IPS DF 6.9 (cell line): ENCODE measurements around the gene ROBO1.

Experiments
- DNase-seq: peaks from one replicate; pipeline ENCODE4 v3.0.0-alpha.2; 2013; ENCODE audit warnings: low read depth, low spot score
- H3K27ac ChIP-seq: one replicate; pipeline ENCODE4 v1.5.1; 2013; ENCODE audit warnings: low read length, control low read depth
- H3K27me3 ChIP-seq: 2 replicates; pipeline ENCODE4 v1.6.1; 2013; ENCODE audit warnings: mild to moderate bottlenecking, low read length; ENCODE audit not compliant: control insufficient read depth, insufficient read depth
- H3K36me3 ChIP-seq: 2 replicates; pipeline ENCODE4 v1.6.1; 2013; ENCODE audit warnings: low read length; ENCODE audit not compliant: control insufficient read depth, insufficient read depth
- H3K4me1 ChIP-seq: 2 replicates; pipeline ENCODE4 v1.6.1; 2013; ENCODE audit warnings: low read length; ENCODE audit not compliant: control insufficient read depth, insufficient read depth
- H3K4me3 ChIP-seq: 2 replicates; pipeline ENCODE4 v1.5.1; 2013; ENCODE audit warnings: mild to moderate bottlenecking, low read length
- H3K9me3 ChIP-seq: 2 replicates; pipeline ENCODE4 v1.6.1; 2013; ENCODE audit warnings: low read length, inconsistent platforms; ENCODE audit not compliant: control insufficient read depth, insufficient read depth
- WGBS: extraction: QIAGEN DNeasy Blood & Tissue Kit; methylation state at CpG from one replicate; pipeline ENCODE4 v1.1.7; 2013; ENCODE audit warnings: mixed read lengths, missing lambda C conversion rate; ENCODE audit not compliant: insufficient read length, insufficient coverage; 5-methylcytosine and 5-hydroxymethylcytosine counted together

Gene ROBO1

GRCh38 chr3:79255292-79255691, 512.5 kb downstream of the ROBO1 start:
- Histone ChIP-seq H3K4me3 (no peak overlapping the region), H3K4me1 (no peaks in the 10 kb centered on the region), H3K27me3 (no peaks in the 10 kb centered on the region), H3K36me3 (no peaks in the 10 kb centered on the region), H3K9me3 (no peaks in the 10 kb centered on the region), H3K27ac (no peak overlapping the region)
- no peak for DNase-seq
- WGBS: no CpG with 5 or more reads among the region's 5 CpGs

- Histone ChIP-seq H3K27ac (no peak overlapping the region), H3K36me3 (no peaks in the 10 kb centered on the region), H3K9me3 (no peaks in the 10 kb centered on the region), H3K27me3 (no peaks in the 10 kb centered on the region), H3K4me3 (no peak overlapping the region), H3K4me1 (no peaks in the 10 kb centered on the region)
- no peak for DNase-seq
- WGBS: no CpG with 5 or more reads among the region's 4 CpGs
Measured at GRCh38 chr3:79253704-79254103, 514.1 kb downstream of the ROBO1 start.

- no peak overlapping the region for H3K27ac ChIP-seq
Measured at GRCh38 chr3:79253271-79253670, 514.5 kb downstream of the ROBO1 start.

GRCh38 chr3:79250746-79251145, 517.1 kb downstream of the ROBO1 start:
- DNase-seq: no peak
- no CpG with 5 or more reads among the region's 6 CpGs for WGBS
- no peaks in the 10 kb centered on the region for H3K9me3 ChIP-seq
- H3K27ac ChIP-seq: no peak overlapping the region
- H3K4me3 ChIP-seq: no peak overlapping the region
- no peaks in the 10 kb centered on the region for H3K36me3 ChIP-seq
- H3K4me1 ChIP-seq: no peaks in the 10 kb centered on the region
- no peaks in the 10 kb centered on the region for H3K27me3 ChIP-seq

More at GRCh38 chr3:79253271-79253670, 514.5 kb downstream of the ROBO1 start:
- WGBS: no CpG with 5 or more reads among the region's 2 CpGs
- no peaks in the 10 kb centered on the region for H3K9me3 ChIP-seq
- no peaks in the 10 kb centered on the region for H3K4me1 ChIP-seq
- DNase-seq: no peak
- H3K4me3 ChIP-seq: no peak overlapping the region
- H3K27me3 ChIP-seq: no peaks in the 10 kb centered on the region
- H3K36me3 ChIP-seq: no peaks in the 10 kb centered on the region

- H3K27ac ChIP-seq: no peak overlapping the region
- no peak overlapping the region for H3K4me3 ChIP-seq
- WGBS: no CpG with 5 or more reads among the region's 4 CpGs
Measured at GRCh38 chr3:79249701-79250100, 518.1 kb downstream of the ROBO1 start.

GRCh38 chr3:79247725-79248043, 520.1 kb downstream of the ROBO1 start:
- no CpG with 5 or more reads among the region's 1 CpG for WGBS
- H3K36me3 ChIP-seq: no peaks in the 10 kb centered on the region
- DNase-seq: no peak
- H3K4me1 ChIP-seq: no peaks in the 10 kb centered on the region
- H3K4me3 ChIP-seq: no peak overlapping the region
- H3K9me3 ChIP-seq: no peaks in the 10 kb centered on the region
- no peak overlapping the region for H3K27ac ChIP-seq
- H3K27me3 ChIP-seq: no peaks in the 10 kb centered on the region

More at GRCh38 chr3:79249701-79250100, 518.1 kb downstream of the ROBO1 start:
- DNase-seq: no peak
- Histone ChIP-seq H3K27me3 (no peaks in the 10 kb centered on the region), H3K4me1 (no peaks in the 10 kb centered on the region), H3K36me3 (no peaks in the 10 kb centered on the region), H3K9me3 (no peaks in the 10 kb centered on the region)

GRCh38 chr3:79246875-79247724, 520.7 kb downstream of the ROBO1 start:
- H3K36me3 ChIP-seq: no peaks in the 10 kb centered on the region
- H3K9me3 ChIP-seq: no peaks in the 10 kb centered on the region
- no peak overlapping the region for H3K27ac ChIP-seq
- no peaks in the 10 kb centered on the region for H3K27me3 ChIP-seq
- no peak for DNase-seq
- H3K4me3 ChIP-seq: no peak overlapping the region
- WGBS: no CpG with 5 or more reads among the region's 8 CpGs
- no peaks in the 10 kb centered on the region for H3K4me1 ChIP-seq

GRCh38 chr3:79245284-79246138, 522.3 kb downstream of the ROBO1 start:
- no peaks in the 10 kb centered on the region for H3K36me3 ChIP-seq
- no peak for DNase-seq
- no peaks in the 10 kb centered on the region for H3K27me3 ChIP-seq
- no CpG with 5 or more reads among the region's 1 CpG for WGBS
- H3K4me1 ChIP-seq: no peaks in the 10 kb centered on the region
- no peak overlapping the region for H3K4me3 ChIP-seq
- no peaks in the 10 kb centered on the region; the same call in 1 of the 2 replicates for H3K9me3 ChIP-seq
- no peak overlapping the region for H3K27ac ChIP-seq

GRCh38 chr3:79236496-79236895, 531.3 kb downstream of the ROBO1 start:
- Histone ChIP-seq H3K9me3 (no peaks in the 10 kb centered on the region), H3K4me1 (no peaks in the 10 kb centered on the region), H3K27me3 (no peaks in the 10 kb centered on the region), H3K36me3 (no peaks in the 10 kb centered on the region), H3K27ac (no peak overlapping the region), H3K4me3 (no peak overlapping the region)
- WGBS: 100% methylated on average over 1 of the region's 1 CpG
- DNase-seq: no peak

- WGBS: no CpG with 5 or more reads among the region's 7 CpGs
- H3K4me3 ChIP-seq: no peak overlapping the region
- H3K9me3 ChIP-seq: no peaks in the 10 kb centered on the region
- H3K27me3 ChIP-seq: no peaks in the 10 kb centered on the region
- H3K27ac ChIP-seq: no peak overlapping the region
- H3K36me3 ChIP-seq: no peaks in the 10 kb centered on the region
- DNase-seq: peak; percentile 48
- H3K4me1 ChIP-seq: no peaks in the 10 kb centered on the region
Measured at GRCh38 chr3:79233431-79234060, 534.3 kb downstream of the ROBO1 start.
